Activated naive CD8-positive, alpha-beta T cell treated with anti-CD3 and anti-CD28 coated beads, Interleukin-2, amount 10 ng/mL, durations not matched to agents 7 days and 5 days (primary cell): ENCODE measurements around the gene LIPA. TPM values are rescaled to one million over a fixed set of nuclear protein-coding genes. Genes with fewer than 3 reads are reported as not detected.
"Not testable (repeated sequence)": the region's sequence is repeated elsewhere in the genome, so short reads cannot be mapped to it uniquely, and the experiment has no call there.

Experiments used
- ATAC-seq: fragments of 150-1000 bp; cut with Tn5 transposase; one replicate; pipeline ENCODE4 v1.10.0; 2021; ENCODE audit warnings: low read depth, moderate library complexity
- POLR2A ChIA-PET: fragments of 350-600 bp; sonication (Branson Sonifier 250); formaldehyde crosslinking; loops from one replicate; lab custom pipeline; 2021; ENCODE audit warnings: antibody characterized with exemption; lab: Charles Lee
- DNase-seq: peaks from one replicate; pipeline ENCODE4 v3.0.0; 2021
- H3K27ac Mint-ChIP-seq: one replicate; pipeline ENCODE4 v1.8.0; 2022; ENCODE audit warnings: mild to moderate bottlenecking, mixed read lengths
- H3K27me3 Mint-ChIP-seq: one replicate; pipeline ENCODE4 v1.8.0; 2022; ENCODE audit warnings: mild to moderate bottlenecking, moderate library complexity, mixed read lengths
- H3K36me3 Mint-ChIP-seq: one replicate; pipeline ENCODE4 v1.8.0; 2021; ENCODE audit warnings: mild to moderate bottlenecking, mixed read lengths
- H3K4me1 Mint-ChIP-seq: one replicate; pipeline ENCODE4 v1.8.0; 2021; ENCODE audit warnings: mixed read lengths
- H3K4me3 Mint-ChIP-seq: one replicate; pipeline ENCODE4 v1.8.0; 2022; ENCODE audit warnings: mild to moderate bottlenecking, moderate library complexity, mixed read lengths
- H3K9me3 Mint-ChIP-seq: one replicate; pipeline ENCODE4 v1.8.0; 2021; ENCODE audit warnings: mixed read lengths
- total RNA-seq, 2 experiments: library from RNA; stranded (reverse); gene quantifications; one replicate each; pipeline ENCODE4 v1.2.3, GENCODE V29; 2021

The LIPA gene
- total RNA-seq, 2 experiments from 2014 or later = 35.9 to 42.8 TPM

GRCh38 chr10:89183571-89183970, 68.0 kb downstream of the LIPA start:
- no peak for ATAC-seq
- peaks cover 11% of the 10 kb centered on the region for H3K27me3 Mint-ChIP-seq
- H3K36me3 Mint-ChIP-seq = peaks cover 2% of the 10 kb centered on the region
- H3K9me3 Mint-ChIP-seq = peaks cover 2% of the 10 kb centered on the region
- H3K27ac Mint-ChIP-seq = no peak overlapping the region
- DNase-seq = no peak
- POLR2A ChIA-PET = no interaction called here
- H3K4me1 Mint-ChIP-seq = peaks cover 4% of the 10 kb centered on the region
- no peak overlapping the region for H3K4me3 Mint-ChIP-seq

GRCh38 chr10:89182894-89183293, 68.7 kb downstream of the LIPA start:
- peaks cover 2% of the 10 kb centered on the region for H3K36me3 Mint-ChIP-seq
- H3K4me3 Mint-ChIP-seq = no peak overlapping the region
- peaks cover 2% of the 10 kb centered on the region for H3K9me3 Mint-ChIP-seq
- H3K27ac Mint-ChIP-seq = no peak overlapping the region
- peaks cover 11% of the 10 kb centered on the region for H3K27me3 Mint-ChIP-seq
- ATAC-seq (no peak), DNase-seq (no peak)
- POLR2A ChIA-PET = no interaction called here
- H3K4me1 Mint-ChIP-seq = peaks cover 4% of the 10 kb centered on the region

- Mint-ChIP-seq H3K27me3 (peaks cover 33% of the 10 kb centered on the region), H3K4me1 (peaks cover 4% of the 10 kb centered on the region), H3K4me3 (no peak overlapping the region), H3K9me3 (no peaks in the 10 kb centered on the region), H3K27ac (no peak overlapping the region), H3K36me3 (peaks cover 6% of the 10 kb centered on the region)
- ATAC-seq (no peak), DNase-seq (no peak)
- POLR2A ChIA-PET = no interaction called here
These were observed 75.8 kb downstream of the LIPA start for GRCh38 chr10:89175816-89176215.

GRCh38 chr10:89173075-89173474, 78.5 kb downstream of the LIPA start:
- DNase-seq = no peak
- POLR2A ChIA-PET = no interaction called here
- H3K36me3 Mint-ChIP-seq = peaks cover 9% of the 10 kb centered on the region
- H3K9me3 Mint-ChIP-seq = no peaks in the 10 kb centered on the region
- no peak overlapping the region for H3K4me3 Mint-ChIP-seq
- peaks cover 48% of the 10 kb centered on the region for H3K27me3 Mint-ChIP-seq
- H3K27ac Mint-ChIP-seq = no peak overlapping the region
- ATAC-seq = no peak
- peaks cover 4% of the 10 kb centered on the region for H3K4me1 Mint-ChIP-seq

GRCh38 chr10:89171996-89172395, 79.6 kb downstream of the LIPA start:
- Mint-ChIP-seq H3K27me3 (peaks cover 48% of the 10 kb centered on the region), H3K4me1 (peaks cover 4% of the 10 kb centered on the region), H3K27ac (no peak overlapping the region), H3K4me3 (no peak overlapping the region), H3K9me3 (no peaks in the 10 kb centered on the region), H3K36me3 (peaks cover 9% of the 10 kb centered on the region)
- no peak for DNase-seq
- POLR2A ChIA-PET = no interaction called here
- no peak for ATAC-seq

GRCh38 chr10:89171263-89171872, 80.2 kb downstream of the LIPA start:
- peaks cover 4% of the 10 kb centered on the region for H3K4me1 Mint-ChIP-seq
- POLR2A ChIA-PET = no interaction called here
- no peaks in the 10 kb centered on the region for H3K9me3 Mint-ChIP-seq
- H3K36me3 Mint-ChIP-seq = peaks cover 12% of the 10 kb centered on the region
- ATAC-seq = no peak
- H3K27me3 Mint-ChIP-seq = peaks cover 48% of the 10 kb centered on the region
- no peak overlapping the region for H3K27ac Mint-ChIP-seq
- no peak for DNase-seq
- no peak overlapping the region for H3K4me3 Mint-ChIP-seq

- Mint-ChIP-seq H3K27me3 (peaks cover 39% of the 10 kb centered on the region), H3K4me1 (peaks cover 22% of the 10 kb centered on the region), H3K36me3 (peaks cover 19% of the 10 kb centered on the region)
- H3K4me3 Mint-ChIP-seq, H3K9me3 Mint-ChIP-seq, ATAC-seq, POLR2A ChIA-PET, H3K27ac Mint-ChIP-seq, DNase-seq: not testable (repeated sequence)
These were observed 83.1 kb downstream of the LIPA start for GRCh38 chr10:89168354-89168900.

- DNase-seq (no peak), ATAC-seq (no peak)
- Mint-ChIP-seq H3K27me3 (peaks cover 34% of the 10 kb centered on the region), H3K9me3 (no peaks in the 10 kb centered on the region), H3K36me3 (peaks cover 15% of the 10 kb centered on the region), H3K4me3 (no peak overlapping the region), H3K4me1 (peaks cover 26% of the 10 kb centered on the region), H3K27ac (no peak overlapping the region)
- POLR2A ChIA-PET = no interaction called here
These were observed 83.7 kb downstream of the LIPA start for GRCh38 chr10:89167915-89168314.

GRCh38 chr10:89165923-89166322, 85.7 kb downstream of the LIPA start:
- peaks cover 24% of the 10 kb centered on the region for H3K4me1 Mint-ChIP-seq
- H3K4me3 Mint-ChIP-seq = no peak overlapping the region
- no peak for DNase-seq
- H3K27me3 Mint-ChIP-seq = peaks cover 16% of the 10 kb centered on the region
- POLR2A ChIA-PET = no interaction called here
- H3K36me3 Mint-ChIP-seq = peaks cover 13% of the 10 kb centered on the region
- H3K9me3 Mint-ChIP-seq = no peaks in the 10 kb centered on the region
- no peak for ATAC-seq
- H3K27ac Mint-ChIP-seq = no peak overlapping the region

GRCh38 chr10:89164920-89165319, 86.7 kb downstream of the LIPA start:
- Mint-ChIP-seq H3K36me3 (peaks cover 13% of the 10 kb centered on the region), H3K9me3 (no peaks in the 10 kb centered on the region), H3K27me3 (peaks cover 9% of the 10 kb centered on the region), H3K4me3 (no peak overlapping the region), H3K27ac (peak overlapping the region; percentile 93), H3K4me1 (peaks cover 24% of the 10 kb centered on the region)
- DNase-seq = no peak
- no peak for ATAC-seq
- POLR2A ChIA-PET = interaction anchor here (1.1 kb wide), 1 partner anchor 174 kb away, joined by 3 read pairs; the partner anchor contains the start of gene FAS

GRCh38 chr10:89164080-89164479, 87.5 kb downstream of the LIPA start:
- H3K9me3 Mint-ChIP-seq = no peaks in the 10 kb centered on the region
- peak; percentile 18 for ATAC-seq
- H3K36me3 Mint-ChIP-seq = peaks cover 13% of the 10 kb centered on the region
- POLR2A ChIA-PET = interaction anchor here (0.5 to 1.9 kb wide), 5 partner anchors 43 to 250 kb away, joined by 3 to 8 read pairs (median 5); partner anchors contain the start of genes CH25H, FAS and IFIT5
- peaks cover 10% of the 10 kb centered on the region for H3K27me3 Mint-ChIP-seq
- no peak for DNase-seq
- peak overlapping the region; percentile 93 for H3K27ac Mint-ChIP-seq
- peaks cover 24% of the 10 kb centered on the region for H3K4me1 Mint-ChIP-seq
- peak overlapping the region; percentile 82 for H3K4me3 Mint-ChIP-seq

Other genes starting within 250 kb of the LIPA start
- gene CH25H, start 44.5 kb downstream of the LIPA start, total RNA-seq = not detected
- 10 to 100 TPM; 18.5 to 21.6 TPM for gene IFIT2, start 50.3 kb upstream of the LIPA start, total RNA-seq
- gene IFIT3, start 76.2 kb upstream of the LIPA start, total RNA-seq = 10 to 100 TPM; 72.5 to 75.6 TPM
- gene IFIT1B, start 126.3 kb upstream of the LIPA start, total RNA-seq = not detected
- gene IFIT1, start 140.8 kb upstream of the LIPA start, total RNA-seq = 10 to 100 TPM; 45.7 to 48.4 TPM
- gene IFIT5, start 162.8 kb upstream of the LIPA start, total RNA-seq = 10 to 100 TPM; 30.7 to 32.2 TPM